Measurements from ENCODE around the gene FMO3. TPM values are rescaled to one million over a fixed set of nuclear protein-coding genes. Genes with fewer than 3 reads are reported as not detected.

The FMO3 gene
- total RNA-seq, 2 experiments from 2014 or later: not detected

DNA sequence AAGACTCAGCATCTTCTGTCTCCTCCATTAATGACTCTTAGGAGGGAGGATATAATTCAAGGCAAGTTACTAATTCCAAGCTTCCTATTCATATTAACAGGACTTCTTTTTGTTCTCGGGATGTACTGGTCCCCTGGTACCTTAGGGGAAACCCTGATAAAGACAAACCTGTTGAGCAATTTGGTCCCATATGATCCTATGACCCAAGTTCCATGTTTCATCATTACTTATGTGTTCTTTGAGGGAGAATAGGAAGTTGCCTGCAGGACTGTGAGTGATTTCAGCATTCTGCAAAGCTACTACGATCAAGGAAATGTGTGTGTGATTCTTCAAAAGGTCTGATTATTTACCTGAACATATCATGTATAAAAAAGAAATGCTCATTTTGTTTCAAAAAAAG, 5.8 kb upstream of the FMO3 start:
- Mint-ChIP-seq H3K9me3 (ENCODE audit: insufficient read depth) (no peaks in the 10 kb centered on the region), H3K27ac (no peak overlapping the region), H3K4me3 (no peak overlapping the region), H3K4me1 (ENCODE audit: low read depth) (no peaks in the 10 kb centered on the region), H3K36me3 (ENCODE audit: low read depth) (no peaks in the 10 kb centered on the region), H3K27me3 (ENCODE audit: low read depth) (no peaks in the 10 kb centered on the region)
- ATAC-seq (no peak), DNase-seq (no peak)
- POLR2A ChIA-PET: no interaction called here
- CTCF ChIA-PET: no interaction called here

DNA sequence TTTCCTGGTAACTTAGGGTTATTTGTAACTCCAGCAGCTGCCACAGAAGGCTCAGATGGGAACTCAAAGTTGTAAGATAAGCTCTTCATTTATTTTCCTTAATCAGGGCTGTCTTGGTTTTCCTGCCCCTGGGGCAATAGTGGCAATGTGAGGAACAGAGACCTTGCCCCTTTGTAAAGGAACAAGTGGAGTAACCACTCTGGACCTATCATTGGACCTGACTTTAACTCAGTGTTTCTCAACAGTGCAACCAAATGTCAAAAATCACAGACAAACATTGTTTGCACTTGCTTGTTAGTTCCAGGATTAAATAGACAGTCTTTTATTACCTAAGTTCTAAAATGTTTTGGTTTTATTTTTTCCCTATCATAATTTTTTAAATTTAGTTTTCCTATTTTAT, 2.8 kb upstream of the FMO3 start:
- no peaks in the 10 kb centered on the region for H3K4me1 Mint-ChIP-seq (ENCODE audit: low read depth)
- no peak overlapping the region for H3K27ac Mint-ChIP-seq
- no peaks in the 10 kb centered on the region for H3K36me3 Mint-ChIP-seq (ENCODE audit: low read depth)
- no peaks in the 10 kb centered on the region for H3K9me3 Mint-ChIP-seq (ENCODE audit: insufficient read depth)
- DNase-seq: no peak
- H3K27me3 Mint-ChIP-seq (ENCODE audit: low read depth): no peaks in the 10 kb centered on the region
- no peak overlapping the region for H3K4me3 Mint-ChIP-seq
- ATAC-seq: no peak
- POLR2A ChIA-PET: no interaction called here
- CTCF ChIA-PET: no interaction called here

DNA sequence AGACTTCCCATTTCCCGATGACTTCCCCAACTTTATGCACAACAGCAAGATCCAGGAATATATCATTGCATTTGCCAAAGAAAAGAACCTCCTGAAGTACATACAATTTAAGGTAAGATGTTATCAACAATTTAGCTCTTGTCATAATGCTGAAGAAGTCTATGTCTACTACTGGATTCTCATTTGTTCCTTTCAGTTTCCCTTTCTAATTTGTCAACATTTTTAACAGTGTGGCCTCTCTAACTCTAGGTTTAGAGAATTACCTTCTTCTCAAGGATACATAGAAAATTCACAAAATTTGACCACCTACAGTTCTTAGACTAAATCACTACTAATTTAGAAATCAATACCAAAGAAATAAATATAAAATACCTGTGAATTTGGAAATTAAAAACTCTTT, 13.2 kb downstream of the FMO3 start:
- DNase-seq: no peak
- ChIA-PET POLR2A (no interaction called here), CTCF (no interaction called here)
- no peak for ATAC-seq
- no peak overlapping the region for H3K4me3 Mint-ChIP-seq
- H3K36me3 Mint-ChIP-seq (ENCODE audit: low read depth): no peaks in the 10 kb centered on the region
- no peaks in the 10 kb centered on the region for H3K4me1 Mint-ChIP-seq (ENCODE audit: low read depth)
- H3K27ac Mint-ChIP-seq: no peak overlapping the region
- H3K27me3 Mint-ChIP-seq (ENCODE audit: low read depth): no peaks in the 10 kb centered on the region
- no peaks in the 10 kb centered on the region for H3K9me3 Mint-ChIP-seq (ENCODE audit: insufficient read depth)

DNA sequence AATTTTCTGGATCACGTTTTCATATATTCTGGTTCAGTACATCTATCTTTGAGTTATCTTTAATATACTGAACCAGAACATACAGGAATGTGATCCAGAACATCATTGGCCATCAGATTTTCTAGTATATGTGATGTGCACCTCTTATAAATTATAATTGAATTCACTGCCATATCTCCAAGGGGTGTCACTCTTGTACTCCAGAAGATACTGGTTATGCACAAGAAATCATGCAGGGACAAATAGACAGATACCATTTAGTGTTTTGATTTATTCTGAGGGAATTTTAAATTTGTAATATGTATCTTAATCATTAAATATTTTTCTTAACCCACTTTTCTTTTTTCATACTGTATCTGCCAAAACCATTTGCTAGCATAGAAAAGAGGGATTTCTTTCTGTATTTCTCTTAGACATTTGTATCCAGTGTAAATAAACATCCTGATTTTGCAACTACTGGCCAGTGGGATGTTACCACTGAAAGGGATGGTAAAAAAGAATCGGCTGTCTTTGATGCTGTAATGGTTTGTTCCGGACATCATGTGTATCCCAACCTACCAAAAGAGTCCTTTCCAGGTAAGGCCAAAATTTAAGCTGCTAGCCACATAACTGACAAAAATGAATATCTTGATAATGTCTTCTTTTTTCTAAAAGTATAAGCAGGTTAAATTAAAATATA, 16.7 kb downstream of the FMO3 start:
- ATAC-seq (no peak), DNase-seq (no peak)
- Mint-ChIP-seq H3K27me3 (ENCODE audit: low read depth) (no peaks in the 10 kb centered on the region), H3K4me3 (no peak overlapping the region), H3K27ac (no peak overlapping the region), H3K36me3 (ENCODE audit: low read depth) (no peaks in the 10 kb centered on the region), H3K4me1 (ENCODE audit: low read depth) (no peaks in the 10 kb centered on the region), H3K9me3 (ENCODE audit: insufficient read depth) (no peaks in the 10 kb centered on the region)
- ChIA-PET POLR2A (no interaction called here), CTCF (no interaction called here)

DNA sequence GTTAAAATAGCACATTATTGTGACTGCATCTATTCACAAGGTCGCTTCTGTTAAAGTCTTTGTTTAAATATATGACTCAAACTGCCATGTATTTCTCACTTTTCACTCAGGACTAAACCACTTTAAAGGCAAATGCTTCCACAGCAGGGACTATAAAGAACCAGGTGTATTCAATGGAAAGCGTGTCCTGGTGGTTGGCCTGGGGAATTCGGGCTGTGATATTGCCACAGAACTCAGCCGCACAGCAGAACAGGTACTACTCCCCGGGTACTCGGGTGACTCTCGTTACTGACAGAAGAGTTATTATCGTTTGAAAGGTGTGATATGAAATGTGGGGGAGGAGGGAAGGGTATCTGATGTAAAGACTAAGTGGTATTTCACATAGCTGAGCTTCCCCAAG, 17.3 kb downstream of the FMO3 start:
- H3K36me3 Mint-ChIP-seq (ENCODE audit: low read depth): no peaks in the 10 kb centered on the region
- H3K27ac Mint-ChIP-seq: no peak overlapping the region
- no peak for ATAC-seq
- ChIA-PET CTCF (no interaction called here), POLR2A (no interaction called here)
- no peak for DNase-seq
- H3K4me1 Mint-ChIP-seq (ENCODE audit: low read depth): no peaks in the 10 kb centered on the region
- H3K27me3 Mint-ChIP-seq (ENCODE audit: low read depth): no peaks in the 10 kb centered on the region
- no peaks in the 10 kb centered on the region for H3K9me3 Mint-ChIP-seq (ENCODE audit: insufficient read depth)
- H3K4me3 Mint-ChIP-seq: no peak overlapping the region

DNA sequence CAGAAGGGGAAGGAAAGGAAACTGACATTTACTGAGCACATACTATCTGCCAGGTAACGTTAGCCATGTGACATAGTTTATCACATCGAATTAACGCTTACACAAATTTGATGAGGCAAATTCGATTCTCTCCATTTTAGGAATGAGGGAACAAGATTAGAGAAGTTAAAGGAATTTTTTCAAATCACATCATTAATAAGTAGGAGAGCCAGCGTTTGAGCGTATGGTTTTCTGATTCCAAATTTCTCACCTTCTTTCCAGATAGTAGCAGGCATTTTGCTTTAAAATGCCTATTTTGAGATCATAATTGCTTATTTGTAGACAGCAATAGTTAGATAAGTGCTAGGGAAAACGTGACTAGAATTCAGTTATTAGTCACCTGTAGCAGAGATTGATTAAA, 19.3 kb downstream of the FMO3 start:
- no peaks in the 10 kb centered on the region for H3K9me3 Mint-ChIP-seq (ENCODE audit: insufficient read depth)
- no peaks in the 10 kb centered on the region for H3K27me3 Mint-ChIP-seq (ENCODE audit: low read depth)
- DNase-seq: no peak
- POLR2A ChIA-PET: no interaction called here
- H3K36me3 Mint-ChIP-seq (ENCODE audit: low read depth): no peaks in the 10 kb centered on the region
- no peak overlapping the region for H3K27ac Mint-ChIP-seq
- H3K4me1 Mint-ChIP-seq (ENCODE audit: low read depth): no peaks in the 10 kb centered on the region
- ATAC-seq: no peak
- H3K4me3 Mint-ChIP-seq: no peak overlapping the region
- CTCF ChIA-PET: no interaction called here

DNA sequence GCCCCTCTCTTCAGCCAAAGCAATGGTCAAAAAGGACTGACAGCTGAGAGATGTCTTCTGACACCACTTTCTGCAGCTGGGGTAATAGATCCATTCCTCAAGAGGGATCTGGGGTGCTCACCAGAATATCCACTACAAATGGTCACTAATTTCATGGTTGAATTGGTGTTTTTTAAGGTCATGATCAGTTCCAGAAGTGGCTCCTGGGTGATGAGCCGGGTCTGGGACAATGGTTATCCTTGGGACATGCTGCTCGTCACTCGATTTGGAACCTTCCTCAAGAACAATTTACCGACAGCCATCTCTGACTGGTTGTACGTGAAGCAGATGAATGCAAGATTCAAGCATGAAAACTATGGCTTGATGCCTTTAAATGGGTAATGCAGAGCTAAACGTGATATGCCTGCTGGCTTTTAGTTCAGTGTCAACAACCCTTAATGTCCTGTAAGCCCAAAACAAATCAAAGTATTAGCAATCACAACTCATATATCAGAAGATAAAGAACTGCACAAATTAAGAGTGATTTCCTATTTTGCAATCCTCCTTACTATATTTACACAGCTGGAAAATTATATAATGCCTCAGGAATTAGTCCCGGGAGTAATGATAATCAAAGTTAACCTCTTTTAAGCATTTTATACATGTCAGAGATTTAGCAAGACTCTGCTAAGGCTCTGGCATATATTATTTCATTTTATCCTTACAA, 20.1 kb downstream of the FMO3 start:
- Mint-ChIP-seq H3K9me3 (ENCODE audit: insufficient read depth) (no peaks in the 10 kb centered on the region), H3K4me3 (no peak overlapping the region), H3K36me3 (ENCODE audit: low read depth) (no peaks in the 10 kb centered on the region), H3K27me3 (ENCODE audit: low read depth) (no peaks in the 10 kb centered on the region), H3K4me1 (ENCODE audit: low read depth) (no peaks in the 10 kb centered on the region), H3K27ac (no peak overlapping the region)
- DNase-seq (no peak), ATAC-seq (no peak)
- POLR2A ChIA-PET: no interaction called here
- CTCF ChIA-PET: no interaction called here

DNA sequence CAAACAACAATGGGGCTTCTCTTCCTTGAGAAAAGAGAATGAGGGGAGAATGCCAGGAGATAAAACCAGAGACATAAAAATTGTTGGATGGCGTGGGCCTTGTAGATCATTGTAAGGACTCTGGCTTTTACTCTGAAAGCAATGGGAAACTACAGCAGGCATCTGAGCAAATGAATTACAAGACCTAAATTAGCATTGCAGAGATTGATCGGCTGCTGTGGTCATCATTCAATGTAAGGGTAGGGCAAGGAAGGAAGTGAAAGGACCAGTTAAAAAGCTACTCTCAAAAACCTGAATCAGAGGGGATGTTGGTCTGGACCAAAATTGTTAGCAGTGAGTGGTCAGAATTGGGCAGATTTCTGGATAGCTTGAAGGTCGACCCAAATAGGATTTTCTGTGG, 21.4 kb downstream of the FMO3 start:
- ChIA-PET POLR2A (no interaction called here), CTCF (no interaction called here)
- H3K27ac Mint-ChIP-seq: no peak overlapping the region

DNA sequence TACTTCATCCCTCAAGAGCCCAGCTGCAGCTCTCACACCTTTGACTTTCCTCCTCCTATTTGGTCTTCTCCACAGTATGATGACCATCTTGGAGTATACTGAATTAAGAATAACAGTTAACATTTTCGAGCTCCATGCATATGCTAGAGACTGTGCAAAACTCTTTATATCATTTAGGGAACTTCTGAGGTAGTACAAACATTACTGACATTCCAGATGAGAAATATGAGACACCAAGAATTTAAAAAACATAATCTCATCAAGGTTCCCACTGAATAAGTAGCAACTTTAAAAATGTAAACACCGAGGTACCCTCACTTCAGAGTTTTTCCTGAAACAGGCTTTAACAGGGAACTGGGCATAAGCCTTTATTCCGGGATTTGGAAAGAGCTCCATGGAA, 22.7 kb downstream of the FMO3 start:
- no peak for DNase-seq
- no peak for ATAC-seq
- no peaks in the 10 kb centered on the region for H3K36me3 Mint-ChIP-seq (ENCODE audit: low read depth)
- no peaks in the 10 kb centered on the region for H3K27me3 Mint-ChIP-seq (ENCODE audit: low read depth)
- no peak overlapping the region for H3K27ac Mint-ChIP-seq
- ChIA-PET CTCF (no interaction called here), POLR2A (no interaction called here)
- H3K9me3 Mint-ChIP-seq (ENCODE audit: insufficient read depth): no peaks in the 10 kb centered on the region
- no peaks in the 10 kb centered on the region for H3K4me1 Mint-ChIP-seq (ENCODE audit: low read depth)
- H3K4me3 Mint-ChIP-seq: no peak overlapping the region

More for the DNA sequence above, 21.4 kb downstream of the FMO3 start:
- ATAC-seq (no peak), DNase-seq (no peak)
- no peaks in the 10 kb centered on the region for H3K9me3 Mint-ChIP-seq (ENCODE audit: insufficient read depth)
- no peak overlapping the region for H3K4me3 Mint-ChIP-seq
- no peaks in the 10 kb centered on the region for H3K4me1 Mint-ChIP-seq (ENCODE audit: low read depth)
- H3K27me3 Mint-ChIP-seq (ENCODE audit: low read depth): no peaks in the 10 kb centered on the region
- no peaks in the 10 kb centered on the region for H3K36me3 Mint-ChIP-seq (ENCODE audit: low read depth)

DNA sequence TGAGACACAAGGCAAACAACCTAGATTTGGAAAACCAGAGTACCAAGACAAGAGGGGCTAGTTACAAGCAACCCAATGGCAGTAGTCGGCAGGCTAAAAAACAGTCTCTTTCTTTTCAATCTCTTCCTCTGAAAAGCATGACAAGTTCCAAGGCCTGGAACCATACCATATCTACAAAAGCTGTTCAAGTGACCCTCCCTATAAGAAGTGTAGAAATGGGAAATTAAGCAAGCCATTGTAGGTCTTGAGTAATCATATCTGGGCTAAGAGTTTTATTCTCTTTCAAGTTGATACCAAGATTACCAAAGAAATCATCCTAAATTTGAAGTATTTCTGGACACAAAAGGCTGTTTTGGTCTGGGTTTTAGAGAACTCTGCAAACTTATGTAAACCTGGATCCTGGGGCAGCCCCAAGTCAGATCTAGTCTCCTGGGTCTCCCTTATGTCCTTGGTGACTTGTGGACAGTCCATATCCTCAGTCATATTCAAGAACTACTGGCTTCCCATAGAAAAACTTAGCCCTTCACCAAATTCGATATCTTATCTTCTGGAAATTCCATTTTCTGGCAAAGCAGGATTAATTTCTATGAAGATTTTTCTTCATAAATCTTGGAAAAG, 24.7 kb downstream of the FMO3 start:
- Mint-ChIP-seq H3K4me3 (no peak overlapping the region), H3K36me3 (ENCODE audit: low read depth) (no peaks in the 10 kb centered on the region), H3K9me3 (ENCODE audit: insufficient read depth) (no peaks in the 10 kb centered on the region), H3K4me1 (ENCODE audit: low read depth) (no peaks in the 10 kb centered on the region), H3K27ac (no peak overlapping the region), H3K27me3 (ENCODE audit: low read depth) (peaks cover under 1% of the 10 kb centered on the region)
- ChIA-PET POLR2A (no interaction called here), CTCF (no interaction called here)
- DNase-seq: no peak
- no peak for ATAC-seq

DNA sequence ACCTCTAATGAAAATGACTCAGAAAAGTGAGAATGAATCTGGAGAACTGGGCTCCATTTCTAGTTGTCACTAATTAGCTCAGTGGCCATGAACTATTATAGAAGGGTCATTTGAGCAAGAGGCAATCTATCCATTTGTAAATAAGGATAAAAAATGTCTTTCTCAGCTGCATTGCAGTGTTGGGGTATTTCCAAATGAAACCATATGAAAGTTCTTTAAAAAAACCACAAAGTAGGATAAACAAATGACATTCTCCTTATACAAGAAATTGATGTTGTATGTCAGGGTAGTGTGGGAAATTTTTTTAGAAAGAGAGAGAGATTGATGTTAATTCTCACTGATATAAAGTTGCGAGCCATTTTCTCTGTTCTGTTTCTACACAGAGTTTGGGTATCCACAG, 26.0 kb downstream of the FMO3 start:
- ATAC-seq: no peak
- CTCF ChIA-PET: no interaction called here
- no peaks in the 10 kb centered on the region for H3K36me3 Mint-ChIP-seq (ENCODE audit: low read depth)
- peaks cover 4% of the 10 kb centered on the region for H3K27me3 Mint-ChIP-seq (ENCODE audit: low read depth)
- no peak overlapping the region for H3K27ac Mint-ChIP-seq
- no peaks in the 10 kb centered on the region for H3K4me1 Mint-ChIP-seq (ENCODE audit: low read depth)
- POLR2A ChIA-PET: no interaction called here
- no peaks in the 10 kb centered on the region for H3K9me3 Mint-ChIP-seq (ENCODE audit: insufficient read depth)
- H3K4me3 Mint-ChIP-seq: no peak overlapping the region
- DNase-seq: no peak

DNA sequence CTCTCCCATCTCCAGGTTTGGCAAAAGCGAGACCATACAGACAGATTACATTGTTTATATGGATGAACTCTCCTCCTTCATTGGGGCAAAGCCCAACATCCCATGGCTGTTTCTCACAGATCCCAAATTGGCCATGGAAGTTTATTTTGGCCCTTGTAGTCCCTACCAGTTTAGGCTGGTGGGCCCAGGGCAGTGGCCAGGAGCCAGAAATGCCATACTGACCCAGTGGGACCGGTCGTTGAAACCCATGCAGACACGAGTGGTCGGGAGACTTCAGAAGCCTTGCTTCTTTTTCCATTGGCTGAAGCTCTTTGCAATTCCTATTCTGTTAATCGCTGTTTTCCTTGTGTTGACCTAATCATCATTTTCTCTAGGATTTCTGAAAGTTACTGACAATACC, 26.4 kb downstream of the FMO3 start:
- ChIA-PET POLR2A (no interaction called here), CTCF (no interaction called here)

DNA sequence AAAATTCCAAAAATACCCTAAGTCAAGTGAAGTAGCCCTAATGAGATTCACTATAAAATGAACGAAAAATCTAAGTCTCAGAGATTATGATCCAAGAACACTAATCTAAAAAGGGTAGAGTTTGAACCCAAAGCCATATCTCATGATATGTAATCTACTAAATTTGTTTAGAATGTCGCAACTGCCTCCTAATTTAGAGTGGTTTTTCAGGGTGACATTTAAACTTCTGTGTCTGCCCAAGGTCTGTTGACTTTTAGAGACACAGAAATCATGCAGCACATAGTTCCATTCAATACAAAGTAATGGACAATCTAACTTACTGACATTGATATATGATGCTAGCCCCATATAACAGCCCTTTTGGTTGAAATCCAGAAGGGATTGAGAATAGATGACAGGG, 28.9 kb downstream of the FMO3 start:
- CTCF ChIA-PET: no interaction called here
- Mint-ChIP-seq H3K27me3 (ENCODE audit: low read depth) (peaks cover 4% of the 10 kb centered on the region), H3K4me1 (ENCODE audit: low read depth) (no peaks in the 10 kb centered on the region), H3K4me3 (no peak overlapping the region), H3K27ac (no peak overlapping the region), H3K9me3 (ENCODE audit: insufficient read depth) (no peaks in the 10 kb centered on the region), H3K36me3 (ENCODE audit: low read depth) (no peaks in the 10 kb centered on the region)
- DNase-seq (no peak), ATAC-seq (no peak)
- POLR2A ChIA-PET: no interaction called here

More for the DNA sequence above, 26.4 kb downstream of the FMO3 start:
- Mint-ChIP-seq H3K27ac (no peak overlapping the region), H3K4me1 (ENCODE audit: low read depth) (no peaks in the 10 kb centered on the region), H3K4me3 (no peak overlapping the region), H3K9me3 (ENCODE audit: insufficient read depth) (no peaks in the 10 kb centered on the region), H3K27me3 (ENCODE audit: low read depth) (peaks cover 4% of the 10 kb centered on the region), H3K36me3 (ENCODE audit: low read depth) (no peaks in the 10 kb centered on the region)
- no peak for DNase-seq
- ATAC-seq: no peak

Data from activated CD8-positive, alpha-beta T cell treated with anti-CD3 and anti-CD28 coated beads, Interleukin-2, amount 10 ng/mL, durations not matched to agents 7 days and 5 days (primary cell).